NCI-H524 treated with DMSO at 0.1 percent for 48 hours (cell line): ENCODE results near the gene ACAD9.

Experiments
- DNase-seq: peaks from one replicate; lab custom pipeline; 2025; lab: John Stamatoyannopoulos, UW

ACAD9 gene

DNA sequence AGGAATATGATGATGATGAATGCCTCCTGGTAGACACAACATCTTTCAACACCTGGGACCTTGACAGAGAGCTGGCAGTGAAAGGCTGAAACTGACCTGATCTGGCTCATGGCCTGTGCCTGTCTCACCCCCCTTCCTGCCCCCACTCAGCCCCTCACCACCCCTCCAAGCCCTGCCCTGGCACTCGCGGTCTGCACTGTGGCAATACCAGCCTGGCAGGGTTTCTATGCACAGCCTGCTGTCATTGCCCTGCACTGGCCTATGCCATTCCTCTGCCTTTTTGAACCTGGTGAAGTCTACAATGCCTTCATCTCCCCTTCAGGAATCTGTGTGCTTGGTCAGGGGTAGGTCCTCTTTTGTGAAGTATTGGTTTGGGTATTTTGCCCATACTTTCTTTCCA lies 56.5 kb downstream of the ACAD9 start:
- DNase-seq: no peak

DNA sequence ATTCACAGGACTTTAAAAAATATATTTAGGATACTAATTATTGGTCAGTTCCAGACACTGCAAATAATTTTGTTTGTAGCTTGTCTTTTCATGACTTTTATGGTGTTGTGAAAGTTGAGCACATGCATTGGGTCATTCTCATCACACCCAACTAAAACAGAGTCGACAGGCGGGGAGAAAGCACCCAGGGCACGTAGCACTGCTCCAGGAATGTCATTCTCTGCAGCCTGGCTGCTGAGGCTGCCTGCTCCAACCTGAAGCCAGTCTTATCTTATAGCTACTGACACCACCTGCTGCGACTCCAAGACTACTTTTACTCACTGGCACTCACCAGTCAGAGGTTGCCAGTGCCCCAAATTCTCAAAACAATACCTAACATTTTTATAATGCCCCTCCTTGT lies 56.9 kb downstream of the ACAD9 start:
- no peak for DNase-seq

DNA sequence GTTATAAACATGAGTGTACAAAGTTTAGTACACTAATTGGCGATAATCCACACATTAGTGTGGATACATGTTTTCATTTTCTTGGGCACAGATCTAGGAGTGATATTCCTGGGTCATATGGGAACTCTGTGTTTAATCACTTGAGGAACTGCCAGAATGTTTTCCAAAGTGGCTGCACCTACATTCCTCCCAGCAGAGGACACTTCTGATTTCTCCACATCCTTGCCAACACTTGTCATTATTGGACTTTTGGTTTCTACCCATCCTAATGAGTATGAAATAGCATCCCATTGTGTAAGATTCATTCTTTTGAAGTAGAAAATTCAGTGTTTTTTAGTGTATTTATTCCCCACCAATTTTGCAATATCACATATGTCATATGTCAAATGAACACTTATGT lies 60.8 kb downstream of the ACAD9 start:
- no peak for DNase-seq

DNA sequence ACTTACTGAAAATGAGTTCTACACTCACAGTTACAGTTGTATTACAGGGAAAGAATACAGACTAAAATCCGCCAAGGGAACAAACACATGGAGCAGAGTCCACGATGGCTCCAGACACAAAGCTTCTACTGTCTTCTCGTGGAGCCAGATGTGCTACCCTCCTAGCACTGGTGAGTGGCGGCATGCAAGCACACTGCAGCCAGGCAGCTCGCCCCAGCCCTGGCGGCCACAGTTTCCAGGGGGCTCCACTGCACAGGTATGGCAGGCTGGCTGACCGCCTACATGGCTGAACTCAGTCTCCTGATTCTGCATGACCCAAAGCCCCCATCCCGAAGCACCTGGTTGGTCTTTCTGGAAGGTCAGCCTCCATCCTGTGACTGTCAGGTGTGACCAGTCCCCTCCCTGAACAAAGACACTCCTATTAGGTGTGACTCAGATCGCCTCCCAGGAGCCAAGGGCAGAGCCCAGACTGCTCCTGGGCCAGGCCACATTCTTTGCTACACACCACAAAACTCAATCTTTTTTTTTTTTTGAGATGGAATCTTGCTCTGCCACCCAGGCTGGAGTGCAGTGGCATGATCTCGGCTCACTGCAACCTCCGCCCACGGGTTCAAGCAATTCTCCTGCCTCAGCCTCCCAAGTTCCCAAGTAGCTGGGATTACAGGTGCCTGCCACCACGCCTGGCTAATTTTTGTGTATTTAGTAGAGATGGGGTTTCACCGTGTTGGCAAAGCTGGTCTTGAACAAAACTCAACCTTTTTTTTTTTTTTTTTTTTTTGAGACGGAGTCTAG lies 62.9 kb downstream of the ACAD9 start:
- DNase-seq: no peak

DNA sequence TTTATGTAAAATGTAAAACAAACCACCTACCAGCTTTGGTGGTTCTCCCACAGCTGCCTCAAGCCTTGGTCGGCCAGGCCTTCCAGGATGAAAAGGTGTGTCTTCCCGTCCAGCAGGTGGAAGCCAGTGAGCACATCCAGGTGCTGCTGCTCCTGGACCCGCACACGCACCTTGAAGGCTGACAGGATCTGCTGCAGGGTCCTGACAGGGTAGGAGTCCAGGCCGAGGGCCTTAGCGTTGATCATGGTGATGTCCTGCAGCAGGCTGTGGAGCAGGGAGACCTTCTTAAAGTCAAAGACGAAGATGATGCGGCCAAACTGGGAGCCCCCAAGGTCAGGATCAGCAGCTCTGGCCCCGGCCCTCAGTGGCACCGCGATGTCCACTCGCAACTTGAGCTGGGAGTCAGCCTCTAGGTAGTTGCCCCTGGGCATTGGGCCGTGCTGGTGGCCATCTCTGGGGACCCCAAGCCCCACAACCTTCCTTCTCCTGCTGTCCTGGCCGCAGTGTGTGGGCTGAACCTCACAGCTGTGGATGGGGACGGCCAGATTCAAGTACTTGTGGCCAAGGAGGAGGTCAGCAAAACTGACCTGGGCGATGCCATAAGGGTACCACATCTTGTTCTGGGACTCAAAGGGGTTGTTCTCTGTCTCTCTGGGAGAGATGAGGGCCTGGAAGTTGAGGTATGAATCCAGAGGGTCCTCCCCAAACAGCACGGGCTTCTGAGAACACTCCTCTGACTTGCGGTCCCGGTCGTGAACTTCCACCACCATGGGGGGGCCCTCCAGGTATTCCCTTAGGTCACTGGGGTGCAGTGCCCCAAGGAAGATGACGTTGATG lies 65.8 kb downstream of the ACAD9 start:
- no peak for DNase-seq

DNA sequence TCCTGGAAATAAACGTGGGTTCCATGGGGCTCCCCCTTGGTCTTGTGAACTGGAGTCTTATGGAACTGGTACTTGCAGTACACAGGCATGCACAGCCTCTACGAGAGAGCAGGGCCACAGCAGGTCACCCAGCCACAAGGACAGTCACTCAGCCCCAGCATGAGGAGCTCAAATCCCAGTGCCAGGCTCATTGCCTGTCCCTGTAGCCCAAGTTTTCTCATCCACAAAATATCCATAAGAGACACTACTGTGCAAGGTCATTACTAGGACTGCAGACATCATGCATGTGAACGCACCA lies 66.4 kb downstream of the ACAD9 start:
- DNase-seq: no peak

DNA sequence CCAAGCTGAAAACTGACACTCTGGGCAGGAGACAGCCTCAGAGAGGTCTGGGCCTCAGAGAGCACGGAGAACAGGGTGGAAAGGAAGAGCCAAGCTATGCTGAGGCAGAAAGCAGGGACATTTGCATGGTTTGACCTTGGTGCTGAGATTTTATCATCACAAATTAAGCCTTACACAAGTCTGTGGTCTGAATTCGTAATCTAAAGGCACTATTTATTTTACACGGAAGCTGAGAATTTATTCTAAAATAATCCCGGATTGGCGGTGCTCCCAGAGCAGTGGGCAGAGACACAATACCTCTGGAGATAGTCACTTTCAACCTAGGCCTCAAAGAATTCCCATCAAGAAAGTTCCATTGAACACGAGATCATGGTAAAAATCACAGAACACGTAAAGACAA lies 67.0 kb downstream of the ACAD9 start:
- no peak for DNase-seq

DNA sequence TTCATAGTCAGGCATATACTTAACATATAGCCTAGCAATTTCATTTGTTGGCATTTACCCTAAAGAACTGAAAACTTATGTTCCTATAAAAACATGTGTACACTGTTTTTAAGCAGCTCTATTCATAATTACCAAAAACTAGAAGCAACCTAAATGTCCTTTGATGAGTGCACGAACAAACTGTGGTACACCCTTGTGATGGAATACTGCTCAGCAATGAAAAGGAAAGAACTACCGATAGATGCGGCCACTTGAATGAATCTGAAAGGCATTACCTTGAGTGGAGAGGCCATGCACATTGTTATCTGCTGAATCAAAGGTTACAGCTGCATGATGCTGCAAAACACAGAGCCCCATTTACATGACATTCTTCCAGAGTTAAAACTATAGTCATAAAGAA lies 69.7 kb downstream of the ACAD9 start:
- no peak for DNase-seq

DNA sequence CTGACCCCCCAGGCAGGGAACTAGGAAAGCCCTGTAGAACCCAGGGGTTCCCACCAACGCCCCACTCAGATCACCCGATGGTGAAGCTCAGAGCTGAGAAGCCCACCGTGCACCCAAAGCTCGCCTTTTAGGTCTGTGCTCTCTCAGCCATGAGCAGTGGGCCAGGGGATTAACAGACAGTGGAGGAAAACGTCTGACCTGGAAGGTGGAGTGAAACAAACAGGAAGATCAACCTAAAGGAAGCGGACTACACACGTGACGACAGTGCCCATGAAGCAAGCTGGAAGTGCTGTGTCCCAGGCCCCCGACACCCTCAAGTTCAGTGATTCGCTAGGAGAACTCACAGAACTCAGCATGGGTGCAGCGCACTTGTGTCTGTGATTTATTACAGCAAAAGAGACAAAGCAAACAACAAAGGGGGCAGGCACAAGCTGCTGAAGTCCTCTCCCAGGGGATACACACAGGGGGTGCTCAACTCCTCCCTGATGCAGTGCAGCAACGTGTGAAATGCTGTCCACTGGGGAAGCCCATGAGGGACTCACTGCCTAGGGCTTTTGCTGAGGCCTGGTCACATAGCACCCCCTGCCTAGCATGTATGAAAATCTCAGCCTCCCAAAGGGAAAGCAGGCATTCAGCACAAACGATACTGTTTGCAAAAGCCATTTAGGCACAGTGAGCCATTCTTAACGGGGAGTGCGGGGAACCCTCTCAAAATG lies 71.0 kb downstream of the ACAD9 start:
- no peak for DNase-seq

DNA sequence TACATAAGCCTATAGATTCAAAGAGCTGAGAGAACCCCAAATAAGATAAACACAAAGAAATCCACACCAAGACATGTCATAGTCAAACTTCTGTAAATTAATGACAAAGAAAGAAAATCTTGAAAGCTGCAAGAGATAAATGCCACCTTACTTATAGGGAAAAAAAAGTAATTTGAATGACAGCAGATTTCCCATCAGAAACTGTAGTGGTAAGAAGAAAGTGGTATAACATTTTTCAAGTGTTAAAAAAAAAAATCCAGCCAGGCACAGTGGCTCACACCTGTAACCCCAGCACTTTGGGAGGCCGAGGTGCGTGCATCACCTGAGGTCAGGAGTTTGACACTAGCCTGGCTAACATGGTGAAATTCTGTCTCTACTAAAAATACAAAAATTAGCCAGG lies 77.0 kb downstream of the ACAD9 start:
- DNase-seq: no peak
